GM12873 (cell line): Measurements from ENCODE around the gene FAM180B.

Experiments used
- TF ChIP-seq, protein P1 (sequence below): IDR thresholded peaks from 2 replicates; pipeline ENCODE4 v1.5.1; 2012; ENCODE audit warnings: low read depth, mild to moderate bottlenecking, moderate library complexity, low read length, control low read depth; ENCODE audit not compliant: insufficient read depth; ENCODE audit errors: missing control alignments

The FAM180B gene

DNA sequence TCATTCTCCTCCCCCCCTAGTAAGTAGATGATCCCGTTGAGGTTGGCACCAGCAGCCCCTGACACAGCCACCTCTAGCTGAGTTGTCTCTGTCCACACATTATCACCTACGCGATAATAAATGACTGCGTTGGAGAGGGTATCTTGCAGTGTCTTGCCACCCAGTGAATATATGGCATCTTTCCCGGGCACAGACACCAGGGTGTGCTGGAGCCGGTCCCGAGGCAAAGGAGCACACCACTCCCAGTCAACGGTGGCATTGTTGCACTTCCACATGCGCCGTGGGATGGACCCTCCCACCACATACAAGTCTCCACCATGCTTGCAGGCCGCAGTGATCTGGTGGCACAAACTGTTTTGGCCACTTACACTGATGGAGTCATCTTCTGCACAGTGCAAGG lies 13.2 kb upstream of the FAM180B start:
- TF ChIP-seq, protein P1, sequence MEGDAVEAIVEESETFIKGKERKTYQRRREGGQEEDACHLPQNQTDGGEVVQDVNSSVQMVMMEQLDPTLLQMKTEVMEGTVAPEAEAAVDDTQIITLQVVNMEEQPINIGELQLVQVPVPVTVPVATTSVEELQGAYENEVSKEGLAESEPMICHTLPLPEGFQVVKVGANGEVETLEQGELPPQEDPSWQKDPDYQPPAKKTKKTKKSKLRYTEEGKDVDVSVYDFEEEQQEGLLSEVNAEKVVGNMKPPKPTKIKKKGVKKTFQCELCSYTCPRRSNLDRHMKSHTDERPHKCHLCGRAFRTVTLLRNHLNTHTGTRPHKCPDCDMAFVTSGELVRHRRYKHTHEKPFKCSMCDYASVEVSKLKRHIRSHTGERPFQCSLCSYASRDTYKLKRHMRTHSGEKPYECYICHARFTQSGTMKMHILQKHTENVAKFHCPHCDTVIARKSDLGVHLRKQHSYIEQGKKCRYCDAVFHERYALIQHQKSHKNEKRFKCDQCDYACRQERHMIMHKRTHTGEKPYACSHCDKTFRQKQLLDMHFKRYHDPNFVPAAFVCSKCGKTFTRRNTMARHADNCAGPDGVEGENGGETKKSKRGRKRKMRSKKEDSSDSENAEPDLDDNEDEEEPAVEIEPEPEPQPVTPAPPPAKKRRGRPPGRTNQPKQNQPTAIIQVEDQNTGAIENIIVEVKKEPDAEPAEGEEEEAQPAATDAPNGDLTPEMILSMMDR, result no peak

GRCh38 chr11:47577460-47578041 lies 8.9 kb upstream of the FAM180B start:
- TF ChIP-seq, protein P1, result no peak

DNA sequence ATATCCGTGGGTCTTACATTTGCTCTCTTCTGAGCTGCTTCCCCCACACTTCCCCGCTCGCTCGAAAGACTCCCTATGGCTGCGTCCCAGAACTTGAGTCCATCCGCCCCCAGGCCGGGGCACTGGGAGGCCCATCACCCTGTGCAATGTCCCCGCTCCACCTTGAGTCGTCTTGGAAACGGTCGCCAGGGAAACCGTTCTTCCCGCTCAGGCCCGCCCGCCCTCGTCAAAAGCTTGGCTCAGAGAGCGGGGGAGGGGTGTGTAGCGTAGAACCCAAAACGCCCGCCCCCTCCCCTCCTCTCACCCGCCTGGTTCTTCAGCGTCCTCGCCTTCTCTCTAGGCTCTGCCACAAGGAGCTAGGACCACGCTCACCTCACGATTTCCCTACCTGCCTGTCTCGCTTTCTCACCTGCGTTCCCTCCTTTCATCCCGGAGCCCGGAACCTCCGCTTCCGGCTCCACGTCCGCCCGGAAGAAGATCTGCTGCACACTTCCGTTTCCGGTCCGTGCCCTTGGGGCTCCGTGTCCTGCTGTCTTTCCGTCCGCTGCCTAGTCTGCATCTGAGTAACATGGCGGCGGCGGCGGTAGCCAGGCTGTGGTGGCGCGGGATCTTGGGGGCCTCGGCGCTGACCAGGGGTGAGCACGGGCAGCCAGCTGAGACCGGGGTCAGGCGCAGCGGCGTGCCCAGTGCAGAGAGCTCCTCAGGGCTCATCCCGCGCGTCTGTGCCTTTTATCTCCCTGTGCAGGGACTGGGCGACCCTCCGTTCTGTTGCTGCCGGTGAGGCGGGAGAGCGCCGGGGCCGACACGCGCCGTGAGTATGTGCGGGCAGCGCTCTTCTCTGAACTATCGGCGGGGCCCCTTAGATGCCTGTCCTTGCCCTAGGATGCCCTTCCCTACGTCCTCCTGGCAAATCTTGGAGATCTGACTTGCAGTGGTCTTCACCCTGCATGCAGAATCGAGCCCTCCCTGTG lies 7.7 kb upstream of the FAM180B start, which contains the start of the genes KBTBD4 and NDUFS3:
Gene KBTBD4 (minus strand): TSS at position 447 of the 971 bp plus-strand sequence. CDS start 19 bp downstream, at position 428.
Gene NDUFS3 (plus strand): TSS at position 551 of the 971 bp plus-strand sequence. CDS start 18 bp downstream, at position 569.
- TF ChIP-seq, protein P1, result no peak

GRCh38 chr11:47583844-47584243 lies 2.6 kb upstream of the FAM180B start:
- TF ChIP-seq, protein P1, result no peak

- TF ChIP-seq, protein P1, result no peak
Observed at GRCh38 chr11:47587039-47587716, 700 bp downstream of the FAM180B start.

GRCh38 chr11:47587723-47588326 lies 1.3 kb downstream of the FAM180B start:
- TF ChIP-seq, protein P1, result no peak
